Liver (tissue), 3 donors: Measurements from ENCODE around the gene ZDHHC14.
A peak's percentile ranks its signal among the peaks of the same experiment; 100 is the strongest.

ENCODE experiments used
- EGR1 ChIP-seq, 2 donors: IDR thresholded peaks; 2 replicates each; pipeline ENCODE4 v1.6.1; 2016 to 2018; ENCODE audit warnings: antibody characterized with exemption in 2 of 2, low read depth in 2 of 2
- GABPA ChIP-seq, 2 donors: IDR thresholded peaks in 1 of 2; conservative IDR thresholded peaks in 1 of 2; 2 replicates each; pipeline ENCODE4 v1.6.1; 2016; ENCODE audit warnings: antibody characterized with exemption in 2 of 2, mild to moderate bottlenecking in 1 of 2, moderate library complexity in 1 of 2
- HNF4G ChIP-seq: IDR thresholded peaks from 2 replicates; pipeline ENCODE4 v1.6.1; 2016; ENCODE audit warnings: antibody characterized with exemption
- JUND ChIP-seq, 2 donors: IDR thresholded peaks; 2 replicates each; pipeline ENCODE4 v1.6.1; 2016; ENCODE audit warnings: antibody characterized with exemption in 2 of 2
- RAD21 ChIP-seq, 2 donors: IDR thresholded peaks; 2 replicates each; pipeline ENCODE4 v1.6.1; 2016; ENCODE audit warnings: antibody characterized with exemption in 2 of 2, mild to moderate bottlenecking in 2 of 2
- REST ChIP-seq: IDR thresholded peaks from 2 replicates; pipeline ENCODE4 v1.6.1; 2016; ENCODE audit warnings: antibody characterized with exemption, mild to moderate bottlenecking
- RXRA ChIP-seq, 2 donors: IDR thresholded peaks; 2 replicates each; pipeline ENCODE4 v1.6.1; 2017 to 2018; ENCODE audit warnings: antibody characterized with exemption in 2 of 2, mild to moderate bottlenecking in 1 of 2
- SP1 ChIP-seq: IDR thresholded peaks from 2 replicates; pipeline ENCODE4 v1.6.1; 2018; ENCODE audit warnings: antibody characterized with exemption, mild to moderate bottlenecking
- TAF1 ChIP-seq: conservative IDR thresholded peaks from 2 replicates; pipeline ENCODE4 v1.6.1; 2016; ENCODE audit warnings: antibody characterized with exemption, mild to moderate bottlenecking
- YY1 ChIP-seq: IDR thresholded peaks from 2 replicates; pipeline ENCODE4 v1.6.1; 2016; ENCODE audit warnings: antibody characterized with exemption, mild to moderate bottlenecking
- ZBTB33 ChIP-seq: IDR thresholded peaks from 2 replicates; pipeline ENCODE4 v1.6.1; 2016; ENCODE audit warnings: antibody characterized with exemption
- TF ChIP-seq, protein P1 (sequence below): fragments of 150-350 bp; IDR thresholded peaks from 2 replicates; pipeline ENCODE4 v1.5.1; 2017; ENCODE audit warnings: improper control_type of control experiment, low read depth, low read length; ENCODE audit not compliant: missing input control
- TF ChIP-seq, protein P2 (sequence below): IDR thresholded peaks from 2 replicates; pipeline ENCODE4 v1.6.1; 2016; ENCODE audit warnings: antibody characterized with exemption
- donor health status: healthy.
- donor health status: healthy.

DNA sequence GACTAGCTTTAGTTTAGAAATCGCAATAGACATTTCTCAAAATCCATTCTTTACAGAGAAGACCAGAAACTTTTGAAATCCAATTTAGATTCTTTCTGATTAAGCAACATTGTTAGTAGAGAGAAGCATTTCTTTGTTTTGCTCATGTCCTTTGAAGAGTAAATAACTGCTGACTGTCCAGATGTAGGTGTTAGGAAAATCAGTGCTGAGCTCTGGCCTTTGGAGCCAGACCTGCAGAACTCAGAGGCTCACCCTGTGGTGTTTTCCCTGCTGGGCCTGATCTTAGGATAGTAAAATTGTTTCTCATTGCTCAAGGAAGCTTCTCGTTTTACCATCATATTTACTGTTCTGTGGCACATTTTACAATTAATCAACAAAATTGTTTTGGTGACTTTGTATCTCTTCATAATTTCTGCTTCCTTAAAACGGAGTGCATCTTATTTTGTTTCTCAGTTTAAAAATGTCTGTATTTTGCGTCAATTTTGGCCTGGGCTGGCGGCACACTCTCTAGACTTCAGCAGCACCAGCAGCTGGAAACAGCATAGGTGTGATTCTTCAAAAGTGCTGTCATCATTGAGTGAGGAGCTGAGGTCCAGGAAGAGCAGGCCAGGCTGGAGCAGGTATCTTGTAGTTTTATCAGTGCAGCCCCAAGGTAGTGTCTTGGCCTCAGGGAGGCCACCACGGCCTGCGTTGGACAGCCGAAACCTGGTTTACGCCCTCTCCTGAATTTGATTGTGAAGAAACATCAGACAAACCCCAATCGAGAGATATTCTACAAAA, 8.3 kb upstream of the ZDHHC14 start:
- TF ChIP-seq RAD21 (IDR thresholded peaks at IDR 0.05) (peak in 1 of 2 donors; percentile 21), EGR1 (IDR thresholded peaks at IDR 0.05; ENCODE audit: low read depth in 2 of 2) (no peak), TAF1 (no peak), YY1 (no peak), JUND (IDR thresholded peaks at IDR 0.05) (peak in 1 of 2 donors; percentile 31), ZBTB33 (no peak), REST (peak; percentile 18), HNF4G (no peak), SP1 (peak; percentile 12), GABPA (IDR thresholded peaks at IDR 0.05 in 1 of 2, conservative IDR thresholded peaks at IDR 0.05 in 1 of 2) (no peak), RXRA (IDR thresholded peaks at IDR 0.05) (peak in 1 of 2 donors; percentile 21)
- TF ChIP-seq, protein P1, sequence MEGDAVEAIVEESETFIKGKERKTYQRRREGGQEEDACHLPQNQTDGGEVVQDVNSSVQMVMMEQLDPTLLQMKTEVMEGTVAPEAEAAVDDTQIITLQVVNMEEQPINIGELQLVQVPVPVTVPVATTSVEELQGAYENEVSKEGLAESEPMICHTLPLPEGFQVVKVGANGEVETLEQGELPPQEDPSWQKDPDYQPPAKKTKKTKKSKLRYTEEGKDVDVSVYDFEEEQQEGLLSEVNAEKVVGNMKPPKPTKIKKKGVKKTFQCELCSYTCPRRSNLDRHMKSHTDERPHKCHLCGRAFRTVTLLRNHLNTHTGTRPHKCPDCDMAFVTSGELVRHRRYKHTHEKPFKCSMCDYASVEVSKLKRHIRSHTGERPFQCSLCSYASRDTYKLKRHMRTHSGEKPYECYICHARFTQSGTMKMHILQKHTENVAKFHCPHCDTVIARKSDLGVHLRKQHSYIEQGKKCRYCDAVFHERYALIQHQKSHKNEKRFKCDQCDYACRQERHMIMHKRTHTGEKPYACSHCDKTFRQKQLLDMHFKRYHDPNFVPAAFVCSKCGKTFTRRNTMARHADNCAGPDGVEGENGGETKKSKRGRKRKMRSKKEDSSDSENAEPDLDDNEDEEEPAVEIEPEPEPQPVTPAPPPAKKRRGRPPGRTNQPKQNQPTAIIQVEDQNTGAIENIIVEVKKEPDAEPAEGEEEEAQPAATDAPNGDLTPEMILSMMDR: no peak
- TF ChIP-seq, protein P2, sequence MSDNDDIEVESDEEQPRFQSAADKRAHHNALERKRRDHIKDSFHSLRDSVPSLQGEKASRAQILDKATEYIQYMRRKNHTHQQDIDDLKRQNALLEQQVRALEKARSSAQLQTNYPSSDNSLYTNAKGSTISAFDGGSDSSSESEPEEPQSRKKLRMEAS: no peak
